ENCODE measurements around the gene INSR. TPM values are rescaled to one million over a fixed set of nuclear protein-coding genes. Genes with fewer than 3 reads are reported as not detected.

INSR gene
- total and polyA plus RNA-seq, 7 donors: 3.0 to 83.1 (median 67.1) TPM

GRCh38 chr19:7263521-7263920 lies 30.7 kb downstream of the INSR start:
- peaks cover 6 to 16% (median 10%) of the 10 kb centered on the region in 4 donors for H3K36me3 ChIP-seq
- no peaks in the 10 kb centered on the region for H3K27me3 ChIP-seq
- TF ChIP-seq EP300 (IDR thresholded peaks at IDR 0.05) (no peak), CTCF (IDR thresholded peaks at IDR 0.05) (no peak), POLR2AphosphoS5 (IDR thresholded peaks at IDR 0.05) (no peak), POLR2A (IDR thresholded peaks at IDR 0.05) (no peak)
- no peak for DNase-seq
- peak overlapping the region in 3 of 4 donors; percentile 72 to 86 (median 76) for H3K27ac ChIP-seq
- 74 to 80% methylated on average over 5 of the region's 5 CpGs for WGBS, 2 donors
- intact Hi-C loops (cut with DNase I): loop anchor here (5.0 kb wide), 1 partner anchor 36 kb away; no protein-coding TSS in a partner anchor
- H3K4me1 ChIP-seq: peaks cover 0 to 70% (median 60%) of the 10 kb centered on the region in 4 donors
- no peak overlapping the region for H3K4me3 ChIP-seq
- no peaks in the 10 kb centered on the region for H3K9me3 ChIP-seq

- Histone ChIP-seq H3K36me3 (peaks cover 6 to 16% (median 10%) of the 10 kb centered on the region in 4 donors), H3K4me1 (peaks cover 0 to 69% (median 60%) of the 10 kb centered on the region in 4 donors), H3K27ac (peak overlapping the region; percentile 53 to 86 (median 74)), H3K9me3 (no peaks in the 10 kb centered on the region), H3K27me3 (no peaks in the 10 kb centered on the region), H3K4me3 (no peak overlapping the region)
- no peak for DNase-seq
- TF ChIP-seq POLR2AphosphoS5 (IDR thresholded peaks at IDR 0.05): no peak
- TF ChIP-seq POLR2A (IDR thresholded peaks at IDR 0.05): no peak
- no peak for TF ChIP-seq EP300 (IDR thresholded peaks at IDR 0.05)
- no peak for TF ChIP-seq CTCF (IDR thresholded peaks at IDR 0.05)
- intact Hi-C loops (cut with DNase I): loop anchor here (5.0 kb wide), 1 partner anchor 36 kb away; no protein-coding TSS in a partner anchor
- 92 to 93% methylated on average over 3 of the region's 3 CpGs for WGBS, 2 donors
Measured at GRCh38 chr19:7263066-7263465, 31.1 kb downstream of the INSR start.

DNA sequence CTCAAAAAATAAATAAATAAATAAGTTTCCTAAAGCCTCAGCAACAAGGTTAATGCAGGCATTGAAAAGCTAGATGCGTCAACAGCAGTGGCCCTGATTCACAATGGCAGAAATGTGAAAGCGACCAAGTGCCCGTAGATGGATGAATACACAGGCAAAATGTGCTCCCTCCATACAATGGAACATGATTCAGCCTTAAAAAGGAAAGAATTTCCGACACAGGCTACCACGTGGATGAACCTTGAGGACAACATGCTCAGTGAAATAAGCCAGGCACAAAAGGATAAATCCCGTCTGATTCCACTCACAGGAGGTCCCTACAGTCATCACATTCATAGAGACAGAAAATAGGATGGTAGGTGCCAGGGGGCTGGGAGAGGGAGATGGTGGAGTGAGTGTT lies 31.7 kb downstream of the INSR start:
- Histone ChIP-seq H3K27me3 (no peaks in the 10 kb centered on the region), H3K4me3 (no peak overlapping the region), H3K9me3 (no peaks in the 10 kb centered on the region), H3K27ac (peak overlapping the region; percentile 53 to 86 (median 74)), H3K36me3 (peaks cover 5 to 10% (median 8%) of the 10 kb centered on the region in 4 donors), H3K4me1 (peaks cover 0 to 74% (median 65%) of the 10 kb centered on the region in 4 donors)
- intact Hi-C loops (cut with DNase I): loop anchor here (5.0 kb wide), 1 partner anchor 35 kb away; no protein-coding TSS in a partner anchor
- WGBS, 2 donors: 92 to 95% methylated on average over 6 of the region's 6 CpGs
- TF ChIP-seq POLR2AphosphoS5 (IDR thresholded peaks at IDR 0.05) (peak in 3 of 4 donors; percentile 35 to 71 (median 52)), CTCF (IDR thresholded peaks at IDR 0.05) (no peak), EP300 (IDR thresholded peaks at IDR 0.05) (peak in 1 of 4 donors; percentile 65), POLR2A (IDR thresholded peaks at IDR 0.05) (no peak)
- DNase-seq: no peak

DNA sequence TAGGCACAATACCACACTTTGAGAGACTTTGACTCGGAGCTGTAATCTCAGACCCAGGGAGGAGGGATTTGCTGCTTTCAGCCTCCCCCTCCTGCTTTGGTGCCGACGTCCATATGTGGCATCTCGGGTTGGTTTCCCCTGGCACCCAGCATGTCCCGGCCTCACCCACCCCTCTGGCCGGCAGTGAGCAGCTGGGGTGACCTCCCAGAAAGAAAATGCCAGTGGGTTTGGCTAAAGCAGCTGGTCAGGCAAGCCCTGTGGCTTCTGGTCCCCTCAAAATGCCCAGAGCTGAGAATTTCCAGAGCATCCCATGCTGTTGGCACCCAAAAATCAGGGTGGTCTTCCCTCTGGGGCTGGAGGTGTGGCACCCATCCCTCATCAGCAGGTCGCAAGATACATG lies 34.1 kb downstream of the INSR start:
- no peaks in the 10 kb centered on the region for H3K27me3 ChIP-seq
- no peaks in the 10 kb centered on the region for H3K9me3 ChIP-seq
- H3K4me3 ChIP-seq: no peak overlapping the region
- peaks cover 0 to 73% (median 61%) of the 10 kb centered on the region in 4 donors for H3K4me1 ChIP-seq
- intact Hi-C loops (cut with DNase I): loop anchor here (5.0 kb wide), 1 partner anchor 33 kb away; no protein-coding TSS in a partner anchor
- peak overlapping the region in 3 of 4 donors; percentile 72 to 86 (median 76) for H3K27ac ChIP-seq
- no peaks in the 10 kb centered on the region for H3K36me3 ChIP-seq
- WGBS, 2 donors: 84 to 93% methylated on average over 7 of the region's 7 CpGs
- no peak for DNase-seq
- TF ChIP-seq POLR2AphosphoS5 (IDR thresholded peaks at IDR 0.05): no peak

DNA sequence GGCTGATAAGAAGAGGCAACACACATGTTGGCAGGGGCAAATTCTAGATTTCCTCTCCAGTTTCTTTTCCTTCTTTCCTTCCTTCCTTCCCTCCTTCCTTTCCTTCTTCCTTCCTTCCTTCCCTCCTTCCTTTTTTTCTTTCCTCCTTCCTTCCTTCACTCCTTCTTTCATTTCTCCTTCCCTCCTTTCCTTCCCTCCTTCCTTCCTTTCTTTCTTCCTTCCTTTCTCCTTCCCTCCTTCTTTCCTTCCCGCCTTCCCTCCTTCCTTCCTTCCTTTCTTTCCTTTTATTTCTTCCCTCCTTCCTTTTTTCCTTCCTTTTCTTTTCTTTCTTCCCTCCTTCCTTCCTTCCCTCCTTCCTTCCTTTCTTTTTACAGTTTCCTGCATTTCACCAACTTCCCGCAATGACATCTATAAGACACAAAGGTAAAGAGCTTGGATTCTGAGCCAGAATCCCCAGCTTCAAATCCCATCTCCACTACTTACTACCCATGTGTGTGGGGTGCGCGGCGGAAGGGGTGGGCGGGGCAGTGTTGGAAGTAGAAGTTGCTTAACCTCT lies 35.3 kb downstream of the INSR start:
- Histone ChIP-seq H3K36me3 (no peaks in the 10 kb centered on the region), H3K27ac (peak overlapping the region in 1 of 4 donors; percentile 86), H3K9me3 (no peaks in the 10 kb centered on the region), H3K4me3 (no peak overlapping the region), H3K4me1 (peaks cover 0 to 61% (median 52%) of the 10 kb centered on the region in 4 donors), H3K27me3 (no peaks in the 10 kb centered on the region)
- no peak for TF ChIP-seq POLR2A (IDR thresholded peaks at IDR 0.05)
- no peak for TF ChIP-seq CTCF (IDR thresholded peaks at IDR 0.05)
- TF ChIP-seq POLR2AphosphoS5 (IDR thresholded peaks at IDR 0.05): no peak
- TF ChIP-seq EP300 (IDR thresholded peaks at IDR 0.05): no peak
- DNase-seq: no peak
- intact Hi-C loops (cut with DNase I): no loop called here
- 96% methylated on average over 6 of the region's 6 CpGs for WGBS, 2 donors
